ENCODE measurements around the gene MAPKAP1. TPM values are rescaled to one million over a fixed set of nuclear protein-coding genes. Genes with fewer than 3 reads are reported as not detected.

MAPKAP1 gene
- total and polyA plus RNA-seq, 2 experiments from 2014 or later, result 66.7 to 85.6 TPM

DNA sequence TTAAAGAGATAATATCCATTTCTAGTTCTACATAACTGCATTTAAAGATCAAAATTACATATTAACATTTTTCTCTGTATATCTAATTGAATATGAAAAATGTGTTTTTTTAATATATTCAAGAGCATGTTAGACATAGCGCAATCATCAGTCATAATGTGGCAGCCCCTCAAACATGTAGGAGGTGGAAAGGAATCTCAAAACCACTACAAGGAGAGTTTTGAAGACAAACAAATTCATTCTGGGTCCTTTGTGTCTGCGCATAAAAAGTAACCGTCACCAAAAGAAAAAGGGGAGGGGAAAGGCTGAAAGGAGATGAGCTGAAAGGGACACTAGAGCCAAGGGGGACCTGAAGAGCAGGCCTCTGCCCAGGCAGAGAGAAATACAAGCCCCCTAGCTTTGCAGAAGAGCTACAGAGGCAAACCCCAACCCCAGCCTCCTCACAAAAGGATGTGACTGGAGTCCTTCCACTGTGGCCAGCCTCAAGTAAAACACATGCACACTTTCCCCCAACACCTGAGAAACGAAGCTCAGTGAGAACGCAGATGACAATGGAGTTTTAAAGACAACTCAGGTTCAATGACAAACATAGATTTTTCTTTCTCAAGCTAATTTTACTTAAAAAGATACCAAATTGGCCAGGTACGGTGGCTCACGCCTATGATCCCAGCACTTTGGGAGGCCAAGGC, 62.0 kb downstream of the MAPKAP1 start:
- DNase-seq (ENCODE audit: low read depth in 1 of 2, low spot score in 1 of 2), result no peak
- H3K27me3 ChIP-seq, result no peaks in the 10 kb centered on the region
- H3K9me3 ChIP-seq (ENCODE audit: low read depth), result no peaks in the 10 kb centered on the region
- H3K36me3 ChIP-seq, result no peaks in the 10 kb centered on the region
- H3K4me1 ChIP-seq (ENCODE audit: low read depth), result no peaks in the 10 kb centered on the region
- no peak overlapping the region for H3K27ac ChIP-seq
- H3K4me3 ChIP-seq, result no peak overlapping the region
- TF ChIP-seq, protein P1, sequence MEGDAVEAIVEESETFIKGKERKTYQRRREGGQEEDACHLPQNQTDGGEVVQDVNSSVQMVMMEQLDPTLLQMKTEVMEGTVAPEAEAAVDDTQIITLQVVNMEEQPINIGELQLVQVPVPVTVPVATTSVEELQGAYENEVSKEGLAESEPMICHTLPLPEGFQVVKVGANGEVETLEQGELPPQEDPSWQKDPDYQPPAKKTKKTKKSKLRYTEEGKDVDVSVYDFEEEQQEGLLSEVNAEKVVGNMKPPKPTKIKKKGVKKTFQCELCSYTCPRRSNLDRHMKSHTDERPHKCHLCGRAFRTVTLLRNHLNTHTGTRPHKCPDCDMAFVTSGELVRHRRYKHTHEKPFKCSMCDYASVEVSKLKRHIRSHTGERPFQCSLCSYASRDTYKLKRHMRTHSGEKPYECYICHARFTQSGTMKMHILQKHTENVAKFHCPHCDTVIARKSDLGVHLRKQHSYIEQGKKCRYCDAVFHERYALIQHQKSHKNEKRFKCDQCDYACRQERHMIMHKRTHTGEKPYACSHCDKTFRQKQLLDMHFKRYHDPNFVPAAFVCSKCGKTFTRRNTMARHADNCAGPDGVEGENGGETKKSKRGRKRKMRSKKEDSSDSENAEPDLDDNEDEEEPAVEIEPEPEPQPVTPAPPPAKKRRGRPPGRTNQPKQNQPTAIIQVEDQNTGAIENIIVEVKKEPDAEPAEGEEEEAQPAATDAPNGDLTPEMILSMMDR (IDR thresholded peaks at IDR 0.05; ENCODE audit: low read depth, low read length), result no peak

- TF ChIP-seq, protein P1 (IDR thresholded peaks at IDR 0.05; ENCODE audit: low read depth, low read length), result no peak
- no peaks in the 10 kb centered on the region for H3K27me3 ChIP-seq
- H3K4me1 ChIP-seq (ENCODE audit: low read depth), result peaks cover 4% of the 10 kb centered on the region
- no peak for DNase-seq (ENCODE audit: low read depth in 1 of 2, low spot score in 1 of 2)
- no peaks in the 10 kb centered on the region for H3K36me3 ChIP-seq
- no peak overlapping the region for H3K4me3 ChIP-seq
- no peaks in the 10 kb centered on the region for H3K9me3 ChIP-seq (ENCODE audit: low read depth)
- H3K27ac ChIP-seq, result no peak overlapping the region
Observed at GRCh38 chr9:125642311-125642710, 64.7 kb downstream of the MAPKAP1 start.

DNA sequence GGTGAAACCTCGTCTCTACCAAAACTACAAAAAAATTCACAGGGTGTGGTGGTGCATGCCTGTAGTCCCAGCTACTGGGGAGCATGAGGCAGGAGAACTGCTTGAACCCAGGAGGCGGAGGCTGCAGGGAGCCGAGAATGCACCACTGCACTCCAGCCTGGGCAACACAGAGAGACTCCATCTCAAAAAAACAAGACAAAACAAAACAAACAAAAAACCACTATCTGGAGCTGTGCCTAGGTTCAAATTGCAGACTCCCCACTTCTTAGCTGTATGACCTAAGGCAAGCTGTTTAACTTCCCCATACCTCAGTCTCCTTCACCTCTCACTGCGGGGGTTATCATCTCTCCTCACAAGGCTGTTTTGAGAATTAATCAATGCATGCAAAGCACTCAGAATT, 68.0 kb downstream of the MAPKAP1 start:
- no peaks in the 10 kb centered on the region for H3K36me3 ChIP-seq
- H3K9me3 ChIP-seq (ENCODE audit: low read depth), result no peaks in the 10 kb centered on the region
- peaks cover 4% of the 10 kb centered on the region for H3K4me1 ChIP-seq (ENCODE audit: low read depth)
- H3K27ac ChIP-seq, result no peak overlapping the region
- TF ChIP-seq, protein P1 (IDR thresholded peaks at IDR 0.05; ENCODE audit: low read depth, low read length), result no peak
- H3K4me3 ChIP-seq, result no peak overlapping the region
- no peak for DNase-seq (ENCODE audit: low read depth in 1 of 2, low spot score in 1 of 2)
- H3K27me3 ChIP-seq, result no peaks in the 10 kb centered on the region

- peaks cover 10% of the 10 kb centered on the region for H3K4me1 ChIP-seq (ENCODE audit: low read depth)
- H3K27ac ChIP-seq, result peak overlapping the region; percentile 69
- no peaks in the 10 kb centered on the region for H3K9me3 ChIP-seq (ENCODE audit: low read depth)
- H3K36me3 ChIP-seq, result no peaks in the 10 kb centered on the region
- H3K4me3 ChIP-seq, result no peak overlapping the region
- no peak for DNase-seq (ENCODE audit: low read depth in 1 of 2, low spot score in 1 of 2)
- H3K27me3 ChIP-seq, result no peaks in the 10 kb centered on the region
- TF ChIP-seq, protein P1 (IDR thresholded peaks at IDR 0.05; ENCODE audit: low read depth, low read length), result no peak
Observed at GRCh38 chr9:125638239-125639045, 68.6 kb downstream of the MAPKAP1 start.

DNA sequence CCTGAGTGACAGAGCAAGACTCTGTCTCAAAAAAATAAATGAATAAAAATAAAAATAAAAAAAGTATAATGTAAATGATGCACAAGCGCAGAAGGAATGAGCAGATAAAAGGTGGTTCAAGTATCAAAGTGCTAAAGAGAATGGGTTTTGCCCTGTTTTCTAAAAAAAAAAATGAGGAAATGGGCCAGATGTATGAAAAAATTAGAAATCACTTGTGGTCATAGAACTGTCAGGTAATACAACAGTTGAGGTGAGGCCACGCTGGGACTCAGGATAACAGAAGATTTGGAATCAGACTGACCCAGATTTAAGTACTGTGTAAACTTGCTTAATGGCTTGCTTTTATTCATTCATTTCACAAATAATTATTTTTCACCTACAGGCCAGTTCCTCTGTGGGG, 69.8 kb downstream of the MAPKAP1 start:
- Histone ChIP-seq H3K36me3 (no peaks in the 10 kb centered on the region), H3K9me3 (ENCODE audit: low read depth) (no peaks in the 10 kb centered on the region), H3K27me3 (no peaks in the 10 kb centered on the region), H3K4me3 (no peak overlapping the region), H3K27ac (no peak overlapping the region), H3K4me1 (ENCODE audit: low read depth) (peaks cover 22% of the 10 kb centered on the region)
- DNase-seq (ENCODE audit: low read depth in 1 of 2, low spot score in 1 of 2), result no peak
- TF ChIP-seq, protein P1 (IDR thresholded peaks at IDR 0.05; ENCODE audit: low read depth, low read length), result no peak

Measured in cardiac muscle cell (in vitro differentiated cells and primary cell).